PFSK-1 (cell line): Measurements from ENCODE around the gene CCNL2.

Experiments
- FOXP2 ChIP-seq: optimal IDR thresholded peaks from 2 replicates; pipeline ENCODE3; 2011; ENCODE audit warnings: borderline replicate concordance, control low read depth, inconsistent platforms; ENCODE audit not compliant: insufficient read depth; ENCODE audit errors: extremely low read length, extremely low read depth
- POLR2AphosphoS5 ChIP-seq: IDR thresholded peaks from 2 replicates; pipeline ENCODE4 v1.6.1; 2012; ENCODE audit warnings: low read depth, mild to moderate bottlenecking, control low read depth, low read length, moderate library complexity
- REST ChIP-seq, 2 experiments: IDR thresholded peaks; 2 replicates each; pipeline versions ENCODE4 v1.6.1 to v1.8.0; 2011 to 2012; ENCODE audit warnings: low read depth in 2 of 2, low read length in 2 of 2, control low read depth in 1 of 2, inconsistent platforms in 1 of 2, mild to moderate bottlenecking in 1 of 2, moderate library complexity in 1 of 2; ENCODE audit not compliant: insufficient read depth in 1 of 2
- SIN3A ChIP-seq: IDR thresholded peaks from 2 replicates; pipeline ENCODE4 v1.6.1; 2012; ENCODE audit warnings: mild to moderate bottlenecking, low read length, moderate library complexity, borderline replicate concordance; ENCODE audit not compliant: insufficient read depth
- TAF1 ChIP-seq: IDR thresholded peaks from 2 replicates; pipeline ENCODE4 v1.6.1; 2012; ENCODE audit warnings: low read length, control low read depth, borderline replicate concordance; ENCODE audit not compliant: insufficient read depth

Gene CCNL2

GRCh38 chr1:1430992-1431844 lies 32.1 kb upstream of the CCNL2 start:
- TF ChIP-seq TAF1 (no peak), REST (IDR thresholded peaks at IDR 0.05; ENCODE audit: insufficient read depth in 1 of 2, low read depth in 2 of 2, low read length in 2 of 2) (no peak), SIN3A (no peak), POLR2AphosphoS5 (no peak), FOXP2 (no peak)

- no peak for TF ChIP-seq REST (IDR thresholded peaks at IDR 0.05; ENCODE audit: insufficient read depth in 1 of 2, low read depth in 2 of 2, low read length in 2 of 2)
- no peak for TF ChIP-seq TAF1
- TF ChIP-seq POLR2AphosphoS5: no peak
- no peak for TF ChIP-seq FOXP2
- TF ChIP-seq SIN3A: no peak
These were observed 31.2 kb upstream of the CCNL2 start for GRCh38 chr1:1430114-1430982.

GRCh38 chr1:1429671-1430073 lies 30.5 kb upstream of the CCNL2 start:
- TF ChIP-seq FOXP2 (no peak), POLR2AphosphoS5 (no peak)

GRCh38 chr1:1428174-1428573 lies 29.0 kb upstream of the CCNL2 start:
- TF ChIP-seq SIN3A (no peak), FOXP2 (no peak), POLR2AphosphoS5 (no peak), TAF1 (no peak), REST (IDR thresholded peaks at IDR 0.05; ENCODE audit: insufficient read depth in 1 of 2, low read depth in 2 of 2, low read length in 2 of 2) (no peak)

- TF ChIP-seq FOXP2: no peak
- TF ChIP-seq SIN3A: no peak
- TF ChIP-seq POLR2AphosphoS5: no peak
- no peak for TF ChIP-seq TAF1
- TF ChIP-seq REST (IDR thresholded peaks at IDR 0.05; ENCODE audit: insufficient read depth in 1 of 2, low read depth in 2 of 2, low read length in 2 of 2): no peak
These were observed 28.6 kb upstream of the CCNL2 start for GRCh38 chr1:1427820-1428148.
